ENCODE results near the gene SLC22A5. TPM values are rescaled to one million over a fixed set of nuclear protein-coding genes. Genes with fewer than 3 reads are reported as not detected.
A peak's percentile ranks its signal among the peaks of the same experiment; 100 is the strongest.

The SLC22A5 gene
- total and polyA plus RNA-seq, 9 of the 15 experiments (the other 6 are each of a cell fraction or from before 2014, with no cell fraction given): 3.0 to 16.6 (median 8.3) TPM

DNA sequence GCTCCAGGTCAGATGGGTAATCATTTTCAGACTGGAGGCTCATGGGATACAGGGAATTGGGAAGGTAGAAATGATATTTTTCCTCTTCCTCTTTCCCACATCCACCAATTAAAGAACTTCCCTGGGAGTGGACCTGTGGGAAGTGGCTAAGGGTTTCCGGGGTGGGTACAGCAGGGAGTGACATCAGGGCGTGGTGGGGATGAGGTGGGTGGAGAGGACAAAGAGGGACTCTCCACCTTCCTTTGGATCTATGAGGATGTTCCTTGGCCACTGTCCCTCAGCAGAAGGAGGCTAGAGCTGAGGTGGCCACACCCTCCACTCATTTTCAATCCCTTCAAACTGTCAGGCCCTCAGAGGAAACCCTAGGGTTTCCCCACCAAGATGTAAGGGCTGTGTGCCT, 66.4 kb downstream of the SLC22A5 start:
- FAIRE-seq: peak; percentile 6
- Histone ChIP-seq H3K9me3 (replicated peaks; ENCODE audit: control insufficient read depth, insufficient read depth, low read depth, low read length) (no peaks in the 10 kb centered on the region), H4K20me1 (replicated peaks; ENCODE audit: control insufficient read depth, insufficient read depth, low read length) (no peaks in the 10 kb centered on the region), H3K79me2 (ENCODE audit: control insufficient read depth, insufficient read depth, low read length) (no peaks in the 10 kb centered on the region), H2AFZ (ENCODE audit: low read depth, low read length) (no peak overlapping the region), H3K9ac (ENCODE audit: insufficient read depth in 1 of 2, low read depth in 2 of 2, low read length in 2 of 2) (no peak overlapping the region), H3K27me3 (ENCODE audit: control insufficient read depth in 2 of 2, insufficient read depth in 2 of 2, low read length in 2 of 2) (no peaks in the 10 kb centered on the region), H3K4me1 (replicated peaks in 1 of 2; ENCODE audit: control insufficient read depth in 2 of 2, insufficient read depth in 2 of 2, low read length in 2 of 2) (peaks cover 18 to 29% of the 10 kb centered on the region in 2 experiments; a peak in 4 of 5 replicates), H3K27ac (ENCODE audit: extremely low read depth, low read depth, low read length) (no peak overlapping the region), H3K4me2 (ENCODE audit: insufficient read depth, low read length) (no peak overlapping the region), H3K9me1 (ENCODE audit: control insufficient read depth, insufficient read depth, low read length) (no peaks in the 10 kb centered on the region), H3K4me3 (no peak overlapping the region), H3K36me3 (ENCODE audit: control insufficient read depth, insufficient read depth, low read length) (no peaks in the 10 kb centered on the region)
- intact Hi-C loops (cut with micrococcal nuclease) (no loop called here), in situ Hi-C loops (cut with MboI) (no loop called here)
- no peak for DNase-seq (ENCODE audit: extremely low read depth in 1 of 4, low spot score in 3 of 4)
- ChIA-PET CTCF (ENCODE audit: low intra/inter-chr PET ratio) (no interaction called here), POLR2A (interaction anchor here (1.0 to 3.7 kb wide), 8 partner anchors 12 to 43 kb away, joined by 3 to 25 read pairs (median 5); no protein-coding TSS in a partner anchor)
- TF ChIP-seq, protein P1, sequence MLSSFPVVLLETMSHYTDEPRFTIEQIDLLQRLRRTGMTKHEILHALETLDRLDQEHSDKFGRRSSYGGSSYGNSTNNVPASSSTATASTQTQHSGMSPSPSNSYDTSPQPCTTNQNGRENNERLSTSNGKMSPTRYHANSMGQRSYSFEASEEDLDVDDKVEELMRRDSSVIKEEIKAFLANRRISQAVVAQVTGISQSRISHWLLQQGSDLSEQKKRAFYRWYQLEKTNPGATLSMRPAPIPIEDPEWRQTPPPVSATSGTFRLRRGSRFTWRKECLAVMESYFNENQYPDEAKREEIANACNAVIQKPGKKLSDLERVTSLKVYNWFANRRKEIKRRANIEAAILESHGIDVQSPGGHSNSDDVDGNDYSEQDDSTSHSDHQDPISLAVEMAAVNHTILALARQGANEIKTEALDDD (IDR thresholded peaks at IDR 0.05): no peak
- TF ChIP-seq STAT5B (CRISPR knock-in tag; IDR thresholded peaks at IDR 0.05) (no peak), CTBP1 (IDR thresholded peaks at IDR 0.05; ENCODE audit: borderline replicate concordance) (no peak)
- TF ChIP-seq, protein P2, sequence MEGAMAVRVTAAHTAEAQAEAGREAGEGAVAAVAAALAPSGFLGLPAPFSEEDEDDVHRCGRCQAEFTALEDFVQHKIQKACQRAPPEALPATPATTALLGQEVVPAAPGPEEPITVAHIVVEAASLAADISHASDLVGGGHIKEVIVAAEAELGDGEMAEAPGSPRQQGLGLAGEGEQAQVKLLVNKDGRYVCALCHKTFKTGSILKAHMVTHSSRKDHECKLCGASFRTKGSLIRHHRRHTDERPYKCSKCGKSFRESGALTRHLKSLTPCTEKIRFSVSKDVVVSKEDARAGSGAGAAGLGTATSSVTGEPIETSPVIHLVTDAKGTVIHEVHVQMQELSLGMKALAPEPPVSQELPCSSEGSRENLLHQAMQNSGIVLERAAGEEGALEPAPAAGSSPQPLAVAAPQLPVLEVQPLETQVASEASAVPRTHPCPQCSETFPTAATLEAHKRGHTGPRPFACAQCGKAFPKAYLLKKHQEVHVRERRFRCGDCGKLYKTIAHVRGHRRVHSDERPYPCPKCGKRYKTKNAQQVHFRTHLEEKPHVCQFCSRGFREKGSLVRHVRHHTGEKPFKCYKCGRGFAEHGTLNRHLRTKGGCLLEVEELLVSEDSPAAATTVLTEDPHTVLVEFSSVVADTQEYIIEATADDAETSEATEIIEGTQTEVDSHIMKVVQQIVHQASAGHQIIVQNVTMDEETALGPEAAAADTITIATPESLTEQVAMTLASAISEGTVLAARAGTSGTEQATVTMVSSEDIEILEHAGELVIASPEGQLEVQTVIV (CRISPR knock-in tag; IDR thresholded peaks at IDR 0.05; ENCODE audit: borderline replicate concordance): no peak
- TF ChIP-seq, protein P3, sequence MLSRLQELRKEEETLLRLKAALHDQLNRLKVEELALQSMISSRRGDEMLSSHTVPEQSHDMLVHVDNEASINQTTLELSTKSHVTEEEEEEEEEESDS (CRISPR knock-in tag; IDR thresholded peaks at IDR 0.05): no peak
- no peak for ATAC-seq
- no TSS peak for BruUV-seq (replicated peaks)
- WGBS (ENCODE audit: insufficient coverage, low coverage, missing lambda C conversion rate): 82% methylated on average over 2 of the region's 2 CpGs
